Peyer's patch (tissue), 4 donors: ENCODE measurements around the gene RPTOR. TPM values are rescaled to one million over a fixed set of nuclear protein-coding genes. Genes with fewer than 3 reads are reported as not detected.

ENCODE experiments used
- DNase-seq, 3 donors: peaks; one replicate each; pipeline ENCODE4 v3.0.0-alpha.2; 2017 to 2019
- H3K27ac ChIP-seq, 4 donors: fragments of 200-600 bp; sonication (generic); one replicate each; pipeline ENCODE4 v1.5.1; 2016 to 2019
- H3K27me3 ChIP-seq, 2 donors: fragments of 200-600 bp; sonication (generic); one replicate each; pipeline ENCODE4 v1.5.1; 2019
- H3K36me3 ChIP-seq, 3 donors: fragments of 200-600 bp; sonication (generic); one replicate each; pipeline ENCODE4 v1.5.1; 2016 to 2019
- H3K4me1 ChIP-seq, 4 donors: fragments of 200-600 bp; sonication (generic); one replicate each; pipeline ENCODE4 v1.5.1; 2016 to 2019
- H3K4me3 ChIP-seq, 4 donors: fragments of 200-600 bp; sonication (generic); 1 replicate in 3 of 4; 2 replicates in 1 of 4; pipeline ENCODE4 v1.5.1; 2016 to 2019; ENCODE audit warnings: mild to moderate bottlenecking in 1 of 4
- H3K9me3 ChIP-seq, 4 donors: fragments of 200-600 bp; sonication (generic); one replicate each; pipeline ENCODE4 v1.5.1; 2016 to 2019; ENCODE audit warnings: mild to moderate bottlenecking in 1 of 4
- CTCF ChIP-seq, 6 experiments: fragments of 450-650 bp in 4 of 6; fragments of 200-600 bp in 2 of 6; sonication (generic) in 1 of 6; IDR thresholded peaks; one replicate each; pipeline ENCODE4 v1.5.1; 2017 to 2019; ENCODE audit warnings: antibody characterized with exemption in 6 of 6, mild to moderate bottlenecking in 3 of 6, moderate library complexity in 1 of 6
- POLR2A ChIP-seq, 2 donors: fragments of 450-650 bp; IDR thresholded peaks; one replicate each; pipeline ENCODE4 v1.5.1; 2017; ENCODE audit warnings: antibody characterized with exemption in 2 of 2, mild to moderate bottlenecking in 2 of 2, moderate library complexity in 2 of 2
- total RNA-seq, 4 donors: library from RNA; depleted of rRNA; stranded (reverse); fragments of >200 nt; gene quantifications; one replicate each; pipeline ENCODE4 v1.1.0, GENCODE V29; 2016

Gene RPTOR
- total RNA-seq, 4 donors from 2014 or later, result 42.4 to 73.6 (median 64.2) TPM

GRCh38 chr17:80704381-80704819 lies 159.8 kb downstream of the RPTOR start:
- Histone ChIP-seq H3K27ac (no peak overlapping the region), H3K9me3 (no peaks in the 10 kb centered on the region), H3K4me3 (no peak overlapping the region), H3K4me1 (no peaks in the 10 kb centered on the region), H3K27me3 (no peaks in the 10 kb centered on the region), H3K36me3 (peaks cover 0 to 6% (median 0%) of the 10 kb centered on the region in 3 donors)
- no peak for TF ChIP-seq CTCF (IDR thresholded peaks at IDR 0.05)
- no peak for TF ChIP-seq POLR2A (IDR thresholded peaks at IDR 0.05)
- no peak for DNase-seq

GRCh38 chr17:80704894-80705293 lies 160.3 kb downstream of the RPTOR start:
- Histone ChIP-seq H3K4me1 (no peaks in the 10 kb centered on the region), H3K9me3 (no peaks in the 10 kb centered on the region), H3K27me3 (no peaks in the 10 kb centered on the region), H3K4me3 (no peak overlapping the region), H3K27ac (no peak overlapping the region), H3K36me3 (peaks cover 0 to 6% (median 0%) of the 10 kb centered on the region in 3 donors)
- TF ChIP-seq CTCF (IDR thresholded peaks at IDR 0.05) (no peak), POLR2A (IDR thresholded peaks at IDR 0.05) (no peak)
- DNase-seq, result no peak

- TF ChIP-seq CTCF (IDR thresholded peaks at IDR 0.05) (no peak), POLR2A (IDR thresholded peaks at IDR 0.05) (no peak)
- DNase-seq, result no peak
- no peak overlapping the region for H3K27ac ChIP-seq
- H3K27me3 ChIP-seq, result no peaks in the 10 kb centered on the region
- H3K36me3 ChIP-seq, result peaks cover 0 to 6% (median 0%) of the 10 kb centered on the region in 3 donors
- H3K9me3 ChIP-seq, result no peaks in the 10 kb centered on the region
- H3K4me1 ChIP-seq, result no peaks in the 10 kb centered on the region
- no peak overlapping the region for H3K4me3 ChIP-seq
Measured at GRCh38 chr17:80705988-80706387, 161.3 kb downstream of the RPTOR start.

- no peak for DNase-seq
- no peaks in the 10 kb centered on the region for H3K9me3 ChIP-seq
Measured at GRCh38 chr17:80706463-80706867, 161.8 kb downstream of the RPTOR start.

GRCh38 chr17:80708480-80708879 lies 163.8 kb downstream of the RPTOR start:
- H3K4me1 ChIP-seq, result no peaks in the 10 kb centered on the region
- no peak overlapping the region for H3K4me3 ChIP-seq
- peaks cover 0 to 6% (median 0%) of the 10 kb centered on the region in 3 donors for H3K36me3 ChIP-seq
- H3K27ac ChIP-seq, result no peak overlapping the region
- H3K9me3 ChIP-seq, result no peaks in the 10 kb centered on the region
- DNase-seq, result no peak
- no peak for TF ChIP-seq CTCF (IDR thresholded peaks at IDR 0.05)
- TF ChIP-seq POLR2A (IDR thresholded peaks at IDR 0.05), result no peak
- H3K27me3 ChIP-seq, result no peaks in the 10 kb centered on the region

More at GRCh38 chr17:80706463-80706867, 161.8 kb downstream of the RPTOR start:
- TF ChIP-seq POLR2A (IDR thresholded peaks at IDR 0.05), result no peak
- Histone ChIP-seq H3K36me3 (peaks cover 0 to 6% (median 0%) of the 10 kb centered on the region in 3 donors), H3K27me3 (no peaks in the 10 kb centered on the region), H3K4me1 (no peaks in the 10 kb centered on the region), H3K4me3 (no peak overlapping the region), H3K27ac (no peak overlapping the region)

- DNase-seq, result no peak
- H3K27ac ChIP-seq, result no peak overlapping the region
- peaks cover 0 to 6% (median 0%) of the 10 kb centered on the region in 3 donors for H3K36me3 ChIP-seq
- no peak overlapping the region for H3K4me3 ChIP-seq
- H3K9me3 ChIP-seq, result no peaks in the 10 kb centered on the region
- no peaks in the 10 kb centered on the region for H3K27me3 ChIP-seq
- H3K4me1 ChIP-seq, result no peaks in the 10 kb centered on the region
- TF ChIP-seq CTCF (IDR thresholded peaks at IDR 0.05) (no peak), POLR2A (IDR thresholded peaks at IDR 0.05) (no peak)
Measured at GRCh38 chr17:80709090-80709695, 164.6 kb downstream of the RPTOR start.
